Spleen (tissue), 7 donors: ENCODE data around the gene DDR2.

Experiments
- CTCF ChIP-seq, 11 experiments: fragments of 200-600 bp in 7 of 11; fragments of 450-650 bp in 4 of 11; sonication (generic) in 4 of 11; IDR thresholded peaks in 8 of 11; conservative IDR thresholded peaks in 3 of 11; 1 replicate in 7 of 11; 2 replicates in 4 of 11; pipeline versions ENCODE4 v1.4.0 to v1.8.0; 2016 to 2021; ENCODE audit warnings: antibody characterized with exemption in 11 of 11, inconsistent platforms in 4 of 11, mild to moderate bottlenecking in 1 of 11
- POLR2A ChIP-seq, 3 donors: fragments of 450-650 bp; IDR thresholded peaks; one replicate each; pipeline ENCODE4 v1.5.1; 2017; ENCODE audit warnings: antibody characterized with exemption in 3 of 3, mild to moderate bottlenecking in 1 of 3
- donor health status: DM: no; HTN: no; CAD: no; lungs with moderate emphysema.
- donor health status: DM: no; HTN: no; CAD: no.
- donor health status: DM: no; HTN: no; CAD: no.

GRCh38 chr1:162627662-162628296 lies 4.5 kb upstream of the DDR2 start:
- TF ChIP-seq POLR2A (IDR thresholded peaks at IDR 0.05): no peak
- TF ChIP-seq CTCF (IDR thresholded peaks at IDR 0.05 in 8 of 11, conservative IDR thresholded peaks at IDR 0.05 in 3 of 11): peak in 6 of 11 experiments; percentile 20 to 42 (median 32)
